Natural killer cell (primary cell): ENCODE measurements around the gene ECM2. TPM values are rescaled to one million over a fixed set of nuclear protein-coding genes. Genes with fewer than 3 reads are reported as not detected.

ENCODE experiments used
- ATAC-seq, 3 donors: fragments of 150-1000 bp in 2 of 3; fragments of 200-7000 bp in 1 of 3; cut with Tn5 transposase; 1 replicate in 1 of 3; 2 replicates in 2 of 3; pipeline ENCODE4 v1.10.0; 2021; ENCODE audit warnings: mild to moderate bottlenecking in 2 of 3, moderate library complexity in 2 of 3
- DNase-seq, 2 donors: peaks; one replicate each; pipeline versions ENCODE4 v3.0.0 to v3.0.0-alpha.2; 2013 to 2021; ENCODE audit warnings: mixed read lengths in 1 of 2
- H3K27ac ChIP-seq: one replicate; pipeline ENCODE4 v1.5.1; 2013; ENCODE audit warnings: mild to moderate bottlenecking, low read length
- H3K27me3 ChIP-seq: one replicate; pipeline ENCODE4 v1.6.1; 2013; ENCODE audit warnings: low read length; ENCODE audit not compliant: control insufficient read depth, insufficient read depth
- H3K36me3 ChIP-seq: one replicate; pipeline ENCODE4 v1.6.1; 2013; ENCODE audit warnings: low read length; ENCODE audit not compliant: control insufficient read depth, insufficient read depth
- H3K4me1 ChIP-seq: one replicate; pipeline ENCODE4 v1.6.1; 2013; ENCODE audit warnings: low read length; ENCODE audit not compliant: control insufficient read depth, insufficient read depth
- H3K4me3 ChIP-seq: one replicate; pipeline ENCODE4 v1.5.1; 2013; ENCODE audit warnings: low read length
- H3K9me3 ChIP-seq: one replicate; pipeline ENCODE4 v1.6.1; 2013; ENCODE audit warnings: low read length; ENCODE audit not compliant: control insufficient read depth, insufficient read depth
- H3K27ac Mint-ChIP-seq, 2 donors: one replicate each; pipeline ENCODE4 v1.8.0; 2022; ENCODE audit warnings: mild to moderate bottlenecking in 2 of 2, mixed read lengths in 2 of 2, moderate library complexity in 1 of 2
- H3K27me3 Mint-ChIP-seq, 2 donors: one replicate each; pipeline ENCODE4 v1.8.0; 2022; ENCODE audit warnings: low read depth in 2 of 2, mixed read lengths in 2 of 2
- H3K36me3 Mint-ChIP-seq: one replicate; pipeline ENCODE4 v1.8.0; 2022; ENCODE audit warnings: mixed read lengths
- H3K4me1 Mint-ChIP-seq, 2 donors: one replicate each; pipeline ENCODE4 v1.8.0; 2022; ENCODE audit warnings: mixed read lengths in 2 of 2
- H3K4me3 Mint-ChIP-seq: one replicate; pipeline ENCODE4 v1.8.0; 2022; ENCODE audit warnings: mild to moderate bottlenecking, moderate library complexity, mixed read lengths
- H3K9me3 Mint-ChIP-seq, 2 donors: one replicate each; pipeline ENCODE4 v1.8.0; 2022; ENCODE audit warnings: mixed read lengths in 2 of 2
- CTCF ChIP-seq: fragments of 200-600 bp; IDR thresholded peaks from one replicate; pipeline ENCODE4 v1.8.0; 2022; ENCODE audit warnings: antibody characterized with exemption
- WGBS: methylation state at CpG from one replicate; pipeline ENCODE4 v1.1.7; 2013; ENCODE audit warnings: missing lambda C conversion rate; ENCODE audit not compliant: insufficient coverage; 5-methylcytosine and 5-hydroxymethylcytosine counted together
- intact Hi-C: fragments of 100-400 bp; cut with micrococcal nuclease; formaldehyde crosslinking; loops from one replicate; pipeline ENCODE4 v1.14.2; 2022
- total RNA-seq, 4 donors: library from RNA; stranded (reverse); fragments of 120-200 nt in 1 of 4; gene quantifications; one replicate each; pipeline versions ENCODE4 v1.2.3 to v1.2.4, GENCODE V29; 2013 to 2022

Gene ECM2
- total RNA-seq, 3 donors from 2014 or later (not counting 1 experiment from before 2014, with no cell fraction given): not detected

GRCh38 chr9:92484563-92484962 lies 51.2 kb downstream of the ECM2 start:
- TF ChIP-seq CTCF: no peak
- no peak for DNase-seq
- no peaks in the 10 kb centered on the region for H3K36me3 Mint-ChIP-seq
- H3K4me3 Mint-ChIP-seq: no peak overlapping the region
- Histone ChIP-seq H3K27ac (no peak overlapping the region), H3K4me1 (no peaks in the 10 kb centered on the region), H3K27me3 (no peaks in the 10 kb centered on the region), H3K36me3 (no peaks in the 10 kb centered on the region), H3K9me3 (no peaks in the 10 kb centered on the region), H3K4me3 (no peak overlapping the region)
- no peak for ATAC-seq
- 92% methylated on average over 3 of the region's 3 CpGs for WGBS
- H3K4me1 Mint-ChIP-seq: no peaks in the 10 kb centered on the region
- intact Hi-C loops: no loop called here
- no peaks in the 10 kb centered on the region for H3K9me3 Mint-ChIP-seq
- H3K27me3 Mint-ChIP-seq: no peaks in the 10 kb centered on the region
- no peak overlapping the region for H3K27ac Mint-ChIP-seq

- no peak overlapping the region for H3K27ac ChIP-seq
- Mint-ChIP-seq H3K36me3 (no peaks in the 10 kb centered on the region), H3K9me3 (no peaks in the 10 kb centered on the region), H3K4me3 (no peak overlapping the region), H3K27ac (no peak overlapping the region), H3K27me3 (no peaks in the 10 kb centered on the region), H3K4me1 (no peaks in the 10 kb centered on the region)
- no peak for ATAC-seq
- no peak for DNase-seq
- H3K27me3 ChIP-seq: no peaks in the 10 kb centered on the region
- TF ChIP-seq CTCF: no peak
- intact Hi-C loops: no loop called here
- H3K4me3 ChIP-seq: no peak overlapping the region
- no peaks in the 10 kb centered on the region for H3K36me3 ChIP-seq
- no peaks in the 10 kb centered on the region for H3K9me3 ChIP-seq
- 99% methylated on average over 3 of the region's 5 CpGs for WGBS
- H3K4me1 ChIP-seq: no peaks in the 10 kb centered on the region
Observed at GRCh38 chr9:92483627-92484545, 51.9 kb downstream of the ECM2 start.

- Histone ChIP-seq H3K27me3 (no peaks in the 10 kb centered on the region), H3K4me1 (no peaks in the 10 kb centered on the region), H3K4me3 (no peak overlapping the region), H3K36me3 (no peaks in the 10 kb centered on the region), H3K27ac (no peak overlapping the region), H3K9me3 (no peaks in the 10 kb centered on the region)
- DNase-seq: no peak
- TF ChIP-seq CTCF: no peak
- intact Hi-C loops: no loop called here
- no peaks in the 10 kb centered on the region for H3K36me3 Mint-ChIP-seq
- H3K4me1 Mint-ChIP-seq: no peaks in the 10 kb centered on the region
- H3K27ac Mint-ChIP-seq: no peak overlapping the region
- no peak for ATAC-seq
- no peak overlapping the region for H3K4me3 Mint-ChIP-seq
- no peaks in the 10 kb centered on the region for H3K9me3 Mint-ChIP-seq
- no peaks in the 10 kb centered on the region for H3K27me3 Mint-ChIP-seq
Observed at GRCh38 chr9:92482805-92483204, 53.0 kb downstream of the ECM2 start.

GRCh38 chr9:92482329-92482728 lies 53.5 kb downstream of the ECM2 start, which contains the start of gene ASPN:
TSS of gene ASPN (minus strand) at chr9:92482506.
- ATAC-seq (no peak), DNase-seq (no peak)
- H3K4me3 ChIP-seq: no peak within 1 kb of the TSS
- H3K4me1 ChIP-seq: no peaks in the 10 kb centered on the region
- TF ChIP-seq CTCF: no peak
- Mint-ChIP-seq H3K27ac (no peak within 1 kb of the TSS), H3K4me3 (no peak within 1 kb of the TSS), H3K9me3 (no peaks in the 10 kb centered on the region), H3K27me3 (no peaks in the 10 kb centered on the region), H3K36me3 (no peaks in the 10 kb centered on the region), H3K4me1 (no peaks in the 10 kb centered on the region)
- 93% methylated on average over 2 of the region's 3 CpGs for whole genome bisulfite sequencing
- no peaks in the 10 kb centered on the region for H3K9me3 ChIP-seq
- no peaks in the 10 kb centered on the region for H3K27me3 ChIP-seq
- intact Hi-C loops: no loop called here
- H3K27ac ChIP-seq: no peak within 1 kb of the TSS
- no peaks in the 10 kb centered on the region for H3K36me3 ChIP-seq
